M059J (cell line): ENCODE results near the gene OR51B6. TPM values are rescaled to one million over a fixed set of nuclear protein-coding genes. Genes with fewer than 3 reads are reported as not detected.
A peak's percentile ranks its signal among the peaks of the same experiment; 100 is the strongest.
"Not testable (repeated sequence)": the region's sequence is repeated elsewhere in the genome, so short reads cannot be mapped to it uniquely, and the experiment has no call there.

Source experiments
- DNase-seq: peaks from one replicate; pipeline ENCODE4 v3.0.0-alpha.2; 2012; ENCODE audit warnings: low read depth
- total RNA-seq: library from RNA; depleted of rRNA; stranded (reverse); fragments of >200 nt; shearing (Covaris generic); gene quantifications from 2 replicates; pipeline ENCODE4 v1.2.3, GENCODE V29; 2014; rRNA removed

The OR51B6 gene
- total RNA-seq, 1 experiment from 2014 or later = not detected

GRCh38 chr11:5364214-5364613 lies 12.9 kb downstream of the OR51B6 start:
- peak; percentile 96 for DNase-seq

- DNase-seq = not testable (repeated sequence)
These were observed 15.1 kb downstream of the OR51B6 start for GRCh38 chr11:5366365-5366764.

GRCh38 chr11:5366856-5367255 lies 15.5 kb downstream of the OR51B6 start:
- DNase-seq = peak; percentile 72

GRCh38 chr11:5367448-5368074 lies 16.3 kb downstream of the OR51B6 start:
- peak; percentile 89 for DNase-seq

- peak; percentile 61 for DNase-seq
These were observed 17.3 kb downstream of the OR51B6 start for GRCh38 chr11:5368502-5369043.

GRCh38 chr11:5369789-5370188 lies 18.5 kb downstream of the OR51B6 start:
- DNase-seq = peak; percentile 59

- DNase-seq = peak; percentile 77
These were observed 29.5 kb downstream of the OR51B6 start for GRCh38 chr11:5380740-5381342.

GRCh38 chr11:5383576-5383975 lies 32.3 kb downstream of the OR51B6 start, which contains the start of gene OR51M1:
OR51M1 (plus strand) TSS chr11:5383812; CDS start chr11:5389399, 5,587 bp downstream.
- no peak for DNase-seq

- no peak for DNase-seq
These were observed 33.0 kb downstream of the OR51B6 start for GRCh38 chr11:5384335-5384734.

GRCh38 chr11:5390210-5390609 lies 38.9 kb downstream of the OR51B6 start:
- no peak for DNase-seq

- DNase-seq = no peak
These were observed 42.8 kb downstream of the OR51B6 start for GRCh38 chr11:5394091-5394490.

GRCh38 chr11:5398936-5399335 lies 47.6 kb downstream of the OR51B6 start:
- no peak for DNase-seq

Other genes with a start within 250 kb of the OR51B6 start
- gene OR52A5, start 213.2 kb upstream of the OR51B6 start, total RNA-seq = not detected in 2 replicates
- not detected in 2 replicates for gene OR52A1, start 196.8 kb upstream of the OR51B6 start, total RNA-seq
- gene OR51V1, start 150.8 kb upstream of the OR51B6 start, total RNA-seq = not detected in 2 replicates
- not detected in 2 replicates for gene HBB, start 124.4 kb upstream of the OR51B6 start, total RNA-seq
- gene HBD, start 117.0 kb upstream of the OR51B6 start, total RNA-seq = 0.32 and 0.44 TPM in 2 replicates
- gene HBG1, start 101.7 kb upstream of the OR51B6 start, total RNA-seq = not detected in 2 replicates
- not detected in 2 replicates for gene HBG2, start 96.7 kb upstream of the OR51B6 start, total RNA-seq
- 2.2 and 7.0 TPM in 2 replicates for gene HBE1, start 81.6 kb upstream of the OR51B6 start, total RNA-seq
- gene OR51B4, start 49.6 kb upstream of the OR51B6 start, total RNA-seq = 2.0 TPM in 1 of 2 replicates, not detected in the other
- gene OR51B2, start 27.2 kb upstream of the OR51B6 start, total RNA-seq = not detected in 2 replicates
- not detected in 2 replicates for gene OR51B5, start 8.0 kb upstream of the OR51B6 start, total RNA-seq
- gene OR51M1, start 32.3 kb downstream of the OR51B6 start, total RNA-seq = not detected in 2 replicates
- not detected in 2 replicates for gene OR51Q1, start 70.6 kb downstream of the OR51B6 start, total RNA-seq
- gene OR51I1, start 90.0 kb downstream of the OR51B6 start, total RNA-seq = not detected in 2 replicates
- gene OR51I2, start 97.8 kb downstream of the OR51B6 start, total RNA-seq = not detected in 2 replicates
- gene OR52D1, start 137.2 kb downstream of the OR51B6 start, total RNA-seq = not detected in 2 replicates
- gene UBQLN3, start 158.4 kb downstream of the OR51B6 start, total RNA-seq = not detected in 2 replicates
- 0.34 TPM in 1 of 2 replicates, not detected in the other for gene UBQLNL, start 165.2 kb downstream of the OR51B6 start, total RNA-seq
- gene OR52H1, start 197.0 kb downstream of the OR51B6 start, total RNA-seq = not detected in 2 replicates
- not detected in 2 replicates for gene OR52B6, start 229.4 kb downstream of the OR51B6 start, total RNA-seq
- 9.6 and 24.7 TPM in 2 replicates for gene TRIM6, start 245.1 kb downstream of the OR51B6 start, total RNA-seq